NCI-H2196 treated with DMSO at 0.1 percent for 48 hours (cell line): ENCODE data around the gene STRN4.

Source experiments
- DNase-seq: peaks from one replicate; lab custom pipeline; 2025; ENCODE audit not compliant: unreplicated experiment; lab: John Stamatoyannopoulos, UW

STRN4 gene

GRCh38 chr19:46674416-46675178 lies 71.7 kb downstream of the STRN4 start:
- peak; percentile 67 for DNase-seq

GRCh38 chr19:46670813-46671212 lies 75.4 kb downstream of the STRN4 start:
- no peak for DNase-seq
